ENCODE results near the gene CXXC4.
A peak's percentile ranks its signal among the peaks of the same experiment; 100 is the strongest.

Gene CXXC4

DNA sequence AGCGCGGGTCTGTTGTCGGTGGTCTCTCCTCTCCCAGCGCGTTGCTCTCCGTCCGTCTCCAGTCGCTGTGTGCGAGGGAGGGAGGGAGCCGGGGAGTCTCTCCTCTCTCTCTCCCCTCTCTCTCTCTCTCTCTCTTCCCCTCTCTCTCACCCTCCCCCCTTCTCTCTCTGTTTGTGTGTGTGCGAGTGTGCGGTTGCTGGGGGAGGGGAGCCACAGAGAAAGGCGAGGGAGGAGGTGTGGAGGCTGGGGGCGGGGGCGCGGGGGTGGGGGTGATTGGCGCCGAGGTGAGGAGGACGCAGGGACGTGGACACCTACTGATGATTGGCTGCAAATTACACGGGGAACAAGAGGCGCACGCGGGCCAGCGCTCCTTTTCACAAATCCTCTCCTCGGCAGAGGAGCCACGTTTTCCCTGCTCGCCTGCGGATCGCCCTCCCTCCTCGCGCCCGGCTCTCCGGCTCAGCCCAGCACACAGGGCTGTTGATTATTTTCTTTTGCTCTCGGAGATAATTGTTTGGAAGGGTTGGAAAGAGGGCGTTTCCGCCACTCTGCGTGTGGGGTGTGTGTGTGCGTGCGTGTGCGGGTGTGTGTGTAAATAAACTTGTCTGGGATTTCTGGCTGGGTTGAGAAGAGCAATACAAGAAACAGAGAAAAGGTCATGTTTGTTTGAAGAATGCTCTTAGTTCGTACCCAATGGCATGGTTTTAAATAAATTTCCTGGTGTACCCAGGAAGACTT, at the start of gene CXXC4:
Gene CXXC4, minus strand, starts transcription at position 73 of the 738 bp plus-strand sequence. CDS start 3,092 bp downstream, outside the sequence.
- no peak for DNase-seq (ENCODE audit: low read depth in 2 of 2)

DNA sequence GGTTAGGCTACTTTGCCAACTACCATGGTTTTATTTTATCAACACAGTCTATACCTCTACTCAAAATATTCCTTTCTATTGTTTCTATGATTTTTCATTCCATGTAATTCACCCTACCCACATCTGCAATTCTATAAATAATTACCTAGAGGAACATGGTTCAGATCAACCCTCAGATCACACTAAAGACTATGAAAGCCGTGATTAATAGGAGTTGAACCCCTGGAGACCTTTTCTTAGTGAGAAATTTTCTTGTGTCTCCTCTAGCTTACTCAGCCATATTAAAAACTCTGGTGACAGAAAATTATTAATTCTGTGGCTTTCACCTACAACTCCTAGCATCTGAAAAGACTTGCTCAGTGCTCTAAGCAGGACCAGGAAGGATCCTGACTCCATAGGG, 38.5 kb upstream of the CXXC4 start:
- DNase-seq (ENCODE audit: low read depth in 2 of 2): no peak

DNA sequence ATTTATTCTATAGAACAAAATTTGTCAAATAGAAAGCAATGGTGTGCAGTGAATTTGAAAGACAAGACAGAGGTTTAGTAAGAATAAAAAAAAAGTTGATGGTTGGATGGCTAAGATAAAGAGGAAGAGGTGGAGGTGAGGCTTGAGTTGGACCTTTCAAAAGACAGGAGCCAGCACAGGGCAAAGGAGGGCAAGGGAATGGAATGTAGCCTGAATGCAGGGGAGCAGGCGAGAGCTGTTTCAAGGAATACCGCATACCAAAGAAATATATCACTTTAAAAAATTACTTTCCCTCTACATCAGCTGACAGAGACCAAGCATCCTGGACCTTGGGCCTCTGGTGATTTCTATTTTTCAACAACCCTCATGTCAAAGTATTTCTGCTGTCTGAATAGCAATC, 38.0 kb upstream of the CXXC4 start:
- DNase-seq (ENCODE audit: low read depth in 2 of 2): no peak

DNA sequence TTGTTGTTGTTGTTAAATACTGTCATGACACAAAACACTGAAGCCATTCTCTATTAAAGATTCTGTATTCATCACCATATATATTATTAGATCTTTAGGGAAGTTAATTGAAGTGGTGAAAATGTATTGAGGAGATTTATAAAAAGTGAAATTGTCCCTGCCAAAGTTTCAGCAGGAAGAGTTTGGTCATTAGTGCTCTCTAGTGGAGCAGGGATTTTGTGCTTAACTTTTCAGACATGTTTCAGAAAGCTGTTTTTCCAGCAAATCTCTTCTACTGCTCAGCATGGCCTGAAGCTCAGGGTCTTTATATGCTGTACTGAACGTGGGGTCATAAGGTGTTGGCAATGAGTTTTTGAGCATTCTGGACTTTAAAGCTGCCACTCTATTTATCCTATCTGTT, 36.7 kb upstream of the CXXC4 start:
- DNase-seq (ENCODE audit: low read depth in 2 of 2): no peak

DNA sequence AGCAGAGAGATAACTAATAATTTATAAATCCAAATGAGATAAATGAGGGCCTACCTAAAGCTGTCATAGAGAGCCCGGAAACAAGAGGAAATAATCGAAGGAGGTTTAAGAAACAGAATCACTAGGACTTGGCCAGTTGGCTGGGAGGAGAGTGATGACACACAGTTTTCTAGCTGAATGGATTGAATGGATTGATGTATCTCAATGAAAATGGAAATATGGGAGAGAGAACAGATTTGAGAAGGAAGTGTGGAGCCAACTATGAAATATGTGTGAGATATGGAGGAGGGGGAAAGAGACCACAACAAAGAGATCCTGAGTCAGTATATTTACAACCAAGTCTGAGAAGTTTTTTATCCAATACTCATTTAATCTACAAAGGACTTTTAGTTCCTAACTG, 35.7 kb upstream of the CXXC4 start:
- no peak for DNase-seq (ENCODE audit: low read depth in 2 of 2)

DNA sequence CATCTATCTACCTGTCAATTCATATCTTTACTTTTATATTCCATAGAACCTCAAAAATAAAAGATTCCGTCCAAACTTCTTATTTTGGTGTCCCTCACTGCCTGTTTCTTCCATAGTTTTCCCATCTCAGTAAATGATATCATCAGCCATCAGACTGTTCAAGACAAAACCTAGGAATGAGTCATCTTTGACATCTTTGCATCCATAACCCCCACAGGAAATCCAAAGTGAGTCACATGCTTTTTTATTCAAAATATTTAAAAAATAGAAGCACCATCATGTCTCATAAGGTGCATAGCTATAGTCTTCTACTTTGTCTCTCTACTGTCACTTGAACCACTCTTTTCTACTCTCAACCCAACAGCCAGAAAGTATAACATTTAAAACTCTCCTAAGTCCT, 29.9 kb upstream of the CXXC4 start:
- DNase-seq (ENCODE audit: low read depth in 2 of 2): no peak

DNA sequence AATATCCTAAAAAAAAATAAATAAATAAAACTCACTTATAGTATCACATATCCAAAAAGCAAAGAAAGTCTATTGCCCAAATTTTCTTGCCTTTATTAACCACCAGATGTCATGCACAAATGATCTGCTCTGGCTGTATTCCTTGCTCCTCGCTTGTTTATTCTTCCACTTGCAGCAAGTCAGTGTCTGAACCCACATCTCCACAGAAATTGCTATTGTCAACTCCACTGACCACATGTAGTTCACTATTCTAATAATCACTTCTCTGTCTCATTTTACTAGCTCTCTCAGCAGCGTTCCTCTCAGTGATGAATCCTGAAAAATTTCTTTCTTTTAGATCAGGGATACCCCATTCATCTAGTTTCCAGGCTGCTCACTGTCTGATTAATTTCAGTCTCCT, 29.3 kb upstream of the CXXC4 start:
- no peak for DNase-seq (ENCODE audit: low read depth in 2 of 2)

DNA sequence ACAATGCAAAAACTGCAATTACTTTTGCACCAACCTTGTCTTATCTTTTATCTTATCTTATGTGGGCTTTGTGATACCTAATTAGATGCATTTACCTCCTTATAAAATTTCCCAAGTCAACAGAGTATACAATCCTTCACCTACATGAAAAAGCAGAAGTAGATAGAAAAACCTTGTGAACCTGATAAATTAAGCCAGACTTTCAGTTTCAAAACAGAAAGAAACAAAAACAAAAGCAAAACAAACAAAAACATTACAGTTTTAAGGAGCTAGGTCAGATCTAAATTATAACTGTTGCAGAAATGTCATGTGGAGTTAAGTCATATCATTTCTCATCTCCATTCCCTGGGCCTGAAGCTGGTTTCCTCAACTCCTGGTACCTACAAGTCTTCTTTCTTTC, 24.9 kb upstream of the CXXC4 start:
- no peak for DNase-seq (ENCODE audit: low read depth in 2 of 2)

DNA sequence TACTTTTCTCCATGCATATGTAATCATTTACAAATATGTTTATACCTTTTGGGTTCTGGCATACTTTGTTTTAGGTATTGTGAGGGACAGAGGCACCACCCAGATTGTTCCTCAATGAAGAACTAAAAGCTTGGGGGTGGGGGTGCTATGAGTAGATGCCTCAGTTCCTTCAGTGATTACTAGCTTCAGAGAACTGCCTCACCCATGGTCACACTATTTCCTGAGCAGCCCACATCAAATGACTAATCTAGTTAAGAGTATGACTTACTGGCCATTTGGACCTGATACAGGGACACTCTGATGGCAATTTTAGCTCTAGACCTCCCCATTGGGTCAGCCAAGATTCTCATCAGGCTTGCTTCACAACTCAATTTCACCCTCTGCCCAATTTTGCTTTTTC, 22.2 kb upstream of the CXXC4 start:
- no peak for DNase-seq (ENCODE audit: low read depth in 2 of 2)

DNA sequence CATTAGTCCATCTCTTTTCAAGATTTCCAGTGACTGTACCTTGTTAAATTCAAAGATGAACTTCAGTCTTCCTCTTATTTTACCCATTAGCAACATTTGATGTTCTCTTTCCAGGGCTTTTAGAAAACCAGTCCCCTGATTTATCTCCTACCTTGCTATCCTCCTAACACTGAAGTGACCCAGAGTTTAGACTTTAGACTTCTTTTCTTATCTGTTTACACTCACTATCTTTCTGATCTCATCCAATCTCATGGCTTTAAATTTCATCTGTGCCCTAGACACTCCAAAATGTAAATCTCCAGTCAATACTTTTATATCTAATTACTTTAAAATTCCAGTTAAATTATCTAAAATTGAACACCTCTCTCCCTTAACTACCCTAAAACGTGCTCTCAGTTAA, 13.5 kb upstream of the CXXC4 start:
- no peak for DNase-seq (ENCODE audit: low read depth in 2 of 2)

DNA sequence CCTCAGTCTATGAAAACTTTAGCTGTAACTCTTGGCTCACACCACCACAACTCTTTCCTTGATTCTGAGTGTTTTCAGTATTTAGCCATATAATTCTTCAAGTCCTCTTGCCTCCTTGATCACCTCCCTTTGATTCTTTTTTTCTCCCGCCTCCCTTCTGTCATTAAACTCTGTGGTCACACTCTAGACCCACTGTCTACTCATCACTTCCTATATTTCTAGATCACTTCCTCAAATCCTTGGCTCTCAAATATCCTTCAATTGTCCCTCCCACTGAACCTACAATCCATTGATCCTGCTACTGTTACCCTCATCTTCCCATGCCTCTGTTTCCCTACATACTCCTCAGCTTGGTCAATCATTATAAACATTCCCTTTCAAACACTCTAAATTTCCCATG, 12.4 kb upstream of the CXXC4 start:
- no peak for DNase-seq (ENCODE audit: low read depth in 2 of 2)

DNA sequence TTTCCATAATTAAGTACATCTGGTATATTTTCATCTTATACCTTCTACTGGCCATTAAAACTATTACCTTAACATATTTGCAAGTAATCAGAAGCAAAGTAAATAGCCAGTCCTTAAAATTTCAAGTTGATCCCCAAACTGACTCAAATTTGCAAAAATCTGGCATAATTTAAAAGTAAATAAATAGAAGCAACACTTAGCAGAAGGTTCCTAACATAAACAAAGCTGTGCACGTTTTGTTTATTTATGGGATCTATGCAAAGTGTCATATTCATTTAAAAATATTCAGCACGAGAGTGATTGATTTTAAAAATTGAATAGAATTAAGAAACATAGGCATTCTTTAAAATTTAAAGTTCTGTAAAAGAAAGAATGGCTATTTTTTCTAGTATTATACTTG, 9.8 kb upstream of the CXXC4 start:
- no peak for DNase-seq (ENCODE audit: low read depth in 2 of 2)

DNA sequence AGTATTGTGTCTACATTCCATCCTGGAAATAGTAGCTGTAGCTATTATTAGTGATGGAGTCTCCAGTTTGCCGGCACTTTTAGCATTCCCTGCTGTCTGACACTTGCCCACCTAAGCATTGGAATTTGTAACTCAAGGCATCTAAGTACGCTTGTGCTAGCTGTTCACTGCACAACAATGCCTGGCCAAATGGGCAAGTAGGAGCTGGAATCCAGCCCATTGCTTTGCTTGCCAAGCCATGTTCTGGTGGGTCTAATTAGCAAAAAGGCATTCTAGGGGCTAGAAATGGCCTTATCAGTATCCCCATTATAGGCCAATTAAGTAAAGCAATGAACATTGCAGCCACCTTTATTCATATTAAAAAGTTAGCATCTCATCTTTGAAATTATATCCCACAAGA, 7.8 kb upstream of the CXXC4 start:
- DNase-seq (ENCODE audit: low read depth in 2 of 2): no peak

DNA sequence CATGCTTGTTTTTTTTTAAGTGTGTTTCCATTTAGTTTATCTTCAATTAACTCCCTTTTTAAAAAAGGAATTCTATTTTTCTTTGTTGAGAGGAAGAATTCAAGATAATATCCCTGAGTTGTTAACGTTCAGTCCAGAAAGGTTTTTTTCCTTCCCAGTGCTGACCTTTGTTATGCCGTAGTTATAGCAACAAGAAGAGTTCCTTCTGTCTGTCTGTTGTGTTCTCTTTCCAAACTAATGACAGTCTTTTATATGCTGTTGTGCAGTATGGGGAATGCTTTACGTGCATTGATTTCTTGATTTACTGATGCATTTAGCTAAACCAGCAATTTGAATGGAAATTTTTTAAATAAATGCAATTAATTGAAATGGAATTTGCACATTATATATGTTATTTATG, 6.6 kb upstream of the CXXC4 start:
- DNase-seq (ENCODE audit: low read depth in 2 of 2): no peak

DNA sequence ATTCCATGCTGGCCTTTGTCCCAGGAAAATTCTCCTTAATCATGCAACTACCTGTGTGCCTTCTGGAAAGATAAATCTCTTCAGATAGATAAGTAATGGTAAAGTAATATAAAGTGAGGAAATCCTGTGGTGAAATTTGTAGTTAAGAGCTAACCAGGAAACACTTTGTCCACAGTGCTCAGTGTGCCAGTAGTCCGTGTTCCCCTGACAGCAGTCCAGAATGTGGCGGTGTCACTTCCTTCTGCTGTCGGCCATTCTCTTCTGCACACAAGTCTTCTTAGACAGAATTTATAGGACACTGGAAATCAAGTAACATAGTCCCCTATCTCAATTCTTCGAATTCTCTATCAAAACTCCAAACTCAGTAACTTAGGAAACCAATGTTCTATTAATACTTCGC, 5.7 kb upstream of the CXXC4 start:
- DNase-seq (ENCODE audit: low read depth in 2 of 2): no peak

DNA sequence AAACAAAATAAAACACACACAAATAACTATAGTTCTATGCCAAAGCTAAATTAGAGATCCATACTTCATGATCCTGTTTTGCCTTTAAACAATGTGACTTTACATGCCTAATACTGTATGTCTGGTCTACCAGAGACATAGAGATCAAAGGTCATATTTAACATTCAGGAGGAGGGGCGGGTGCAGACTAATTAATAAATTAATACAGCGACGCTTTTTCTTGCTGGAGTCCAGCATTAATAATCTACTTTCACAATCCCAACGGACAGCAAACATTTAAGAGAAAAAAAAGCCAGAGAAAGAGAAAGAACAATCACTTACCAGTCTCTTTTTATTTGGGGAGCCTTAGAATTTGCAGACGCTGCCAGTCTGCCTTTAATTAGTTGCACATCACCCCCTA, 509 bp downstream of the CXXC4 start:
- no peak for DNase-seq (ENCODE audit: low read depth in 2 of 2)

DNA sequence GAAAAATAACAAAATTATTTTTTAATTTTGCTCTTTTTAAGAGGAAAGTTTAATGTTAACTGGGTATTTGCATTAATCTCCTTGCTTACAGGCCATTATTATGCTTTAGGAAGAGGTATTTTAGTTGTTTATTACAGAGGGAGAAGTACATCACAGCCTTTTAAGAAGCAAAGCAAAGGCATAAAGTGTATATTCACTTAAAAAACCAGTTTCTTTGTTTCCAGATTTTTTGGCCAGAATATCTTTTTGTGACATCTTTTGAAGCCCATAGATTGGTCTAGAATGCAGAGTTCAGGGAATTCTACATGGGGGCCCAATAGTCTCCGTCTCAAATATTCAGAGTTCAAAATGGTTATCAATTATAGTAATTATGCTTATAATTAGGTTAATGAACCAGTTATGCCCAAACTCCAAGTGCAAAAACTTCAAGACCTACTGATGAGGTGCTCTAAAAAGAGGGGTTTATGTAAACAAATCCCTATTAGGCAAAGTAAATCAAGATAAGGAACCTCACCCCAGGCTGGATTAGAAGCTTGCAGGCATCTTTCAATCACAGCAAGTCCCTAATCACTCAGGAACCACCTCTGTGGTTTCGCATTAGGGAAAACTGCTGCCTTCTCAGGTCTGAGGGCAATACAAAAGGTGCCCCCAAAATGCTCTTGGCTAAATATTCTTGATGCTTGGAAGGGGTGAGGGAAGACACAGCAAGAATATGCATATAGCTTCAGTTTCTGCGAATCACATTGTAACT, 1.4 kb downstream of the CXXC4 start:
- DNase-seq (ENCODE audit: low read depth in 2 of 2): no peak

DNA sequence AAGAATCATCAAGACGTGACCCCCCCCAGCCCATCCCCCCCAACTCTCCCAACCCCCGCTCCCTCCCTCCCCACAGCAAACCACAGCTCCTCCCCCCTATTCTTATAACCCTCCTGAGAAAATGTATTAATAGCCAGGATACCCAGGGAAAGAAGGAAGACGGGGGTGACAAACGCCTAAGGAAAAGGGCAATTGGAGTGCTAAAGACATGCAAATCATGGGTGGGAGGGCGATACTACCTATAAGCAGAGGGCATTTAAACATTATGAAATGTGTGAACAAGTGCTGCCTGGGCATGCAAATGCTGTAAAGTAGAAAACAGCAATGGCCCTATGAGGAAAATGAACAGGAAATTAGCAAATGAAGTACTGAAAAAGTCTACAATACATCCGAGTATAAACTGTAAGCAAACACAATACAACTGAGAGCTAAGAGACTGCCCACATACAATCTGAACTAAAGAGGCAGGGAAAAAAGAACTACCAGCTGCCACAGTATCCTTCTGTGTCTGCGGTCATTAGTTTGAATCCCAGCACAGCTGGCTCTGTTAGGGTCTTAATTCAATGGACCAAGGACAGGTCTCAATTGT, 2.4 kb downstream of the CXXC4 start:
- no peak for DNase-seq (ENCODE audit: low read depth in 2 of 2)

DNA sequence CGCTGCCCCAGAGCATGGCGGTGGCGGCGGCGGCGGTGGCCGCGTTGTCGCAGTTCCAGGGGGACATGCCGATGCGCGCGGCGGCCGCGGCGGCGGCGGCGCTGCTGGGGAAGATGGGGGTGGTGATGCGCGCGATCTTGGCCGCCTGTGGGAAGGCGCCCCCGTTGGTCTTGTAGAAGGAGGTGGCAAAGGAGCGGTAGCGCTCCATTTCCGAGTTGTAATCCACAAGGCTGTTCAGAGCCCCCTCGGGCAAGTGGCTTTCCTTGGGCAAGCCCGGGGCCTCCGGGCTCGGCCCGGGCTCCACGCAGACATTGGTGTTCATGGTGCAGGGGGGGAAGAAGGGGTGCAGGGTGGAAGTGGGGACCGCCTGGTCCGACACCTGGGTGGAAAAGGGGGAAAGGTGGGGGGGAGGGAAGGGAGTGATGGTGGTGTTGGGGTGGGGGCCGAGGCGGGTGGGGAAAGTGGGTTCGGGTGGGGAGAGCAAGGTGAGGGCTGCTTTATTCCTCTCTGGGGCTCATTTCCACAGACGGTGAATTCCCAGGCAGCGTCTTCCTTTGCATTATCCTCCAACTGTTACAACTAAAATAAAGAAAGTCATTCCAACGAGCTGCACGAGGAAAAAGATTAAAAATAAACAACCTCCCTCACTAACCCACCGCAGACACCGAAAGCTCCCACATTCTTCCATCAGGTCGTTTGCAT, 3.1 kb downstream of the CXXC4 start:
- DNase-seq (ENCODE audit: low read depth in 2 of 2): no peak

DNA sequence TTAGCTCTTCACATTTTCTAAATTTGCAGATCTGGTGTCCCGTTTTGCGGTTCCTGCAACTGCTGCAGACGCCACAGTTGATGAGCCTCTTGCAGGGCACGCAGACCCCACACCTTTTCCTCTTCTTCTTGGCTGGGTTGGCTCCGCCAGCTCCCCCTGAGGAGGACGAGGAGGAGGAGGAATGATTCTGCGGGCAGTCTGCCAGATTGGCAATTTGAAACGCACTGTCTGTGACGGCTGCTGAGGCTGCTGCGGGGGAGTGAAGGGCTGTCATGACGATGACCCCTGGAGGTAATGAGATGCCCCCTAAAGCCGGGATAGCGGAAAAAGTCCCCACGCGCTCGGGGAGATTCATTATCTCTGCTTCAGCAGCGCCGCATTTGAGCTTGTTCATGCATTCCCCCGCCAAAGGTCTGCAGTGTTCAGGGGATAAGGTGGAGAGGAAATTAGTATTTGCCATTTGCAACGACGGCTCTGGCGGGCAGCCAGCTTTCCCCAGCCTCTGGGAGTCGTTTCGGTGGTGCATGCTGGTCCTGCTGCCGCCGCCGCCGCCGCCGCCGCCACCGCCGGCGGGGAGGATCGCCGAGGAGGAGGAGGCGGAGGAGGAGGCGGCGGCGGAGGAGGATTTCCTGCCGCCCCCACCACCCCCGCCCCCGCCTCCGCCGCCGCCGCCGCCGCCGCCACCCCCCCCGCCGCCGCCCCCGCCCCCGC, 3.8 kb downstream of the CXXC4 start:
- peak; percentile 11 to 14 for DNase-seq (ENCODE audit: low read depth in 2 of 2)

DNA sequence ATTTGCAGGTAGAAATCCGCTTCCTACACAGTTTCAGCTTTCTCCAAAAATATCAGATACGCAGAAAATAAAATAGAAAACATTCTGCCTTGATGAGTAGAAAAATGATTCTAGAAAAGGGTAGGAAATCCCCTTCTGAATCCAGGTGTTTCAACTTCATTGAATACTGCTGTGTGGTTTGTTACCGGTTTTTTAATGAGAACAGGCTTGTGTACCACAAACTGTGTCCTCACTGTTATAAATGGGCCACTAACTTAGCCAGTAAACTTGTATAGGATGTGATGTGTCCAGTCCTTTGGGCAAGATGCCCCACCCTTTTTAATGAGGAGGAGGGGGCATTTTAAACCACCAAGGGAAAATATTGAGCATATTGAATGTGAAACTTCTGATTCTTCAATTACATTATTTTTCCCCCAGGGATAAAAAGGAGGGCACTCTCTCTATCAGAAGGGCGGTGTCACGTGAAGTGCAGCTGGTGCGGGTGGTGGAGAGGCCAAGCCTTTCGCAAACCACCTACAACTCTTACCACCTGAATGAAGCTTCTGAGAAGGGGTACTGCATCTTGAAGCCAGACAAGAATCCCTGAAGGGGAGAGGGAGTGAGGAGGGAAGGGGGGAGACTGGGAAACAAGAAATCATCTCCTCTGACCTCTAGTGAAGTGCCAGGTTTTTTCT, 4.5 kb downstream of the CXXC4 start:
- DNase-seq (ENCODE audit: low read depth in 2 of 2): no peak
